ENCODE data around the gene LYAR. TPM values are rescaled to one million over a fixed set of nuclear protein-coding genes. Genes with fewer than 3 reads are reported as not detected.

Gene LYAR
- total and polyA plus RNA-seq, 10 of the 15 experiments (the other 5 are each of a cell fraction or from before 2014, with no cell fraction given), result 18.3 to 85.4 (median 40.1) TPM

DNA sequence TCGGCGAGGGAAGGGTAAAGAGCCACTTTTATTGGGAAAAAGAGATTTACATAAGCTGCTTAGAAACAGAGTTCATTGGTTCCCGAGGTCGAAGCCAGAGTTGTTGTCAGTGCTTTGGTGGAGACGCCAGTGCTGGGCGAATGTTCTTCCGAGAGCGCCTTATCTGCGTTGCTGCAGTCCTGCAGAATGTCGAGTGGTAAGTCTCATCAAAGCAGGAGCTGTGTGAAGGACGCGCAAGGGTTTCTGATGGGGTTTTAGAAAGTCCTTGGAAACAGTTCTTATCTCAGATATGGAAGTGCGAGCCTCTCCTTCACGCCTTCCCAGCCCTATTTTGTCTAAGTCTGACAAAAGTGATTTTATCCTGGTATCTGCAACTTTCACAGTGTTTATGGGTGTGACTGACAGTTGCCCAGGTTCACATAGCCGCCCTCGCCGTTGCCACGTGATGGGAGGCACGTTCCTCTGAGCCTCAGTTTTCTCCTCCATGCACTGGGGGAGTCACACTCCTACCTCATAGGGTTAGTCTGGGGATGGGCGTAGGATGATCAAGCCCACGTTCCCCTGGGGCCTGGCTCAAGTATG is 49.6 kb upstream of the LYAR start:
- H3K36me3 ChIP-seq (ENCODE audit: control insufficient read depth in 2 of 2, insufficient read depth in 2 of 2, low read length in 1 of 2), result no peaks in the 10 kb centered on the region
- intact Hi-C loops (cut with micrococcal nuclease; ENCODE audit: unreplicated experiment) (no loop called here), in situ Hi-C loops (cut with MboI) (loop anchor here (5.0 to 25.0 kb wide), 2 partner anchors 87 to 352 kb away; no protein-coding TSS in a partner anchor)
- no peak for FAIRE-seq
- POLR2A ChIA-PET, result no interaction called here
- no peak overlapping the region for H3K27ac ChIP-seq (ENCODE audit: control insufficient read depth, insufficient read depth)
- H3K9ac ChIP-seq (ENCODE audit: control insufficient read depth, insufficient read depth, low read length), result no peak overlapping the region
- DNase-seq (ENCODE audit: low read depth, low spot score), result no peak
- no peak overlapping the region for H3K4me3 ChIP-seq
- no TSS peak for BruUV-seq (replicated peaks)
- WGBS (ENCODE audit: insufficient coverage, insufficient replicate concordance, low lambda C conversion rate, missing lambda C conversion rate), result 61% methylated on average over 21 of the region's 21 CpGs
- H3K9me3 ChIP-seq (replicated peaks; ENCODE audit: control insufficient read depth, insufficient read depth, low read length), result no peaks in the 10 kb centered on the region
- SMC1A ChIA-PET (ENCODE audit: uncharacterized antibody, unreplicated experiment), result no interaction called here
- H2AFZ ChIP-seq (ENCODE audit: control insufficient read depth, low read depth, low read length), result no peak overlapping the region
- H4K20me1 ChIP-seq (ENCODE audit: control insufficient read depth, insufficient read depth), result no peaks in the 10 kb centered on the region
- H3K79me2 ChIP-seq (ENCODE audit: control insufficient read depth, insufficient read depth, low read length), result no peaks in the 10 kb centered on the region
- CTCF ChIA-PET, result interaction anchor here (0.6 to 2.1 kb wide), 3 partner anchors 80 to 724 kb away, joined by 3 to 7 read pairs (median 4); no protein-coding TSS in a partner anchor
- H3K4me2 ChIP-seq (ENCODE audit: control insufficient read depth, insufficient read depth), result no peak overlapping the region
- no peak for ATAC-seq
- peaks cover 5% of the 10 kb centered on the region for H3K4me1 ChIP-seq (ENCODE audit: control insufficient read depth, insufficient read depth, low read length)
- no peaks in the 10 kb centered on the region for H3K27me3 ChIP-seq (replicated peaks in 1 of 2; ENCODE audit: control insufficient read depth in 2 of 2, insufficient read depth in 2 of 2, low read length in 1 of 2)
- RAD21 ChIA-PET (ENCODE audit: unreplicated experiment), result no interaction called here
- no peak for TF ChIP-seq NFXL1 (IDR thresholded peaks at IDR 0.05; ENCODE audit: borderline replicate concordance)
- TF ChIP-seq FOXM1 (IDR thresholded peaks at IDR 0.05; ENCODE audit: low read depth, low read length), result no peak
- TF ChIP-seq RBBP5 (conservative IDR thresholded peaks at IDR 0.05), result no peak
- TF ChIP-seq TARDBP (IDR thresholded peaks at IDR 0.05; ENCODE audit: borderline replicate concordance), result no peak
- no peak for TF ChIP-seq SREBF1 (IDR thresholded peaks at IDR 0.05; ENCODE audit: low read length)
- TF ChIP-seq, protein P1, sequence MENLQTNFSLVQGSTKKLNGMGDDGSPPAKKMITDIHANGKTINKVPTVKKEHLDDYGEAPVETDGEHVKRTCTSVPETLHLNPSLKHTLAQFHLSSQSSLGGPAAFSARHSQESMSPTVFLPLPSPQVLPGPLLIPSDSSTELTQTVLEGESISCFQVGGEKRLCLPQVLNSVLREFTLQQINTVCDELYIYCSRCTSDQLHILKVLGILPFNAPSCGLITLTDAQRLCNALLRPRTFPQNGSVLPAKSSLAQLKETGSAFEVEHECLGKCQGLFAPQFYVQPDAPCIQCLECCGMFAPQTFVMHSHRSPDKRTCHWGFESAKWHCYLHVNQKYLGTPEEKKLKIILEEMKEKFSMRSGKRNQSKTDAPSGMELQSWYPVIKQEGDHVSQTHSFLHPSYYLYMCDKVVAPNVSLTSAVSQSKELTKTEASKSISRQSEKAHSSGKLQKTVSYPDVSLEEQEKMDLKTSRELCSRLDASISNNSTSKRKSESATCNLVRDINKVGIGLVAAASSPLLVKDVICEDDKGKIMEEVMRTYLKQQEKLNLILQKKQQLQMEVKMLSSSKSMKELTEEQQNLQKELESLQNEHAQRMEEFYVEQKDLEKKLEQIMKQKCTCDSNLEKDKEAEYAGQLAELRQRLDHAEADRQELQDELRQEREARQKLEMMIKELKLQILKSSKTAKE (IDR thresholded peaks at IDR 0.05; ENCODE audit: low read depth, poor library complexity, severe bottlenecking), result no peak
- TF ChIP-seq ZBED1 (IDR thresholded peaks at IDR 0.05; ENCODE audit: borderline replicate concordance), result no peak
- TF ChIP-seq, protein P2, sequence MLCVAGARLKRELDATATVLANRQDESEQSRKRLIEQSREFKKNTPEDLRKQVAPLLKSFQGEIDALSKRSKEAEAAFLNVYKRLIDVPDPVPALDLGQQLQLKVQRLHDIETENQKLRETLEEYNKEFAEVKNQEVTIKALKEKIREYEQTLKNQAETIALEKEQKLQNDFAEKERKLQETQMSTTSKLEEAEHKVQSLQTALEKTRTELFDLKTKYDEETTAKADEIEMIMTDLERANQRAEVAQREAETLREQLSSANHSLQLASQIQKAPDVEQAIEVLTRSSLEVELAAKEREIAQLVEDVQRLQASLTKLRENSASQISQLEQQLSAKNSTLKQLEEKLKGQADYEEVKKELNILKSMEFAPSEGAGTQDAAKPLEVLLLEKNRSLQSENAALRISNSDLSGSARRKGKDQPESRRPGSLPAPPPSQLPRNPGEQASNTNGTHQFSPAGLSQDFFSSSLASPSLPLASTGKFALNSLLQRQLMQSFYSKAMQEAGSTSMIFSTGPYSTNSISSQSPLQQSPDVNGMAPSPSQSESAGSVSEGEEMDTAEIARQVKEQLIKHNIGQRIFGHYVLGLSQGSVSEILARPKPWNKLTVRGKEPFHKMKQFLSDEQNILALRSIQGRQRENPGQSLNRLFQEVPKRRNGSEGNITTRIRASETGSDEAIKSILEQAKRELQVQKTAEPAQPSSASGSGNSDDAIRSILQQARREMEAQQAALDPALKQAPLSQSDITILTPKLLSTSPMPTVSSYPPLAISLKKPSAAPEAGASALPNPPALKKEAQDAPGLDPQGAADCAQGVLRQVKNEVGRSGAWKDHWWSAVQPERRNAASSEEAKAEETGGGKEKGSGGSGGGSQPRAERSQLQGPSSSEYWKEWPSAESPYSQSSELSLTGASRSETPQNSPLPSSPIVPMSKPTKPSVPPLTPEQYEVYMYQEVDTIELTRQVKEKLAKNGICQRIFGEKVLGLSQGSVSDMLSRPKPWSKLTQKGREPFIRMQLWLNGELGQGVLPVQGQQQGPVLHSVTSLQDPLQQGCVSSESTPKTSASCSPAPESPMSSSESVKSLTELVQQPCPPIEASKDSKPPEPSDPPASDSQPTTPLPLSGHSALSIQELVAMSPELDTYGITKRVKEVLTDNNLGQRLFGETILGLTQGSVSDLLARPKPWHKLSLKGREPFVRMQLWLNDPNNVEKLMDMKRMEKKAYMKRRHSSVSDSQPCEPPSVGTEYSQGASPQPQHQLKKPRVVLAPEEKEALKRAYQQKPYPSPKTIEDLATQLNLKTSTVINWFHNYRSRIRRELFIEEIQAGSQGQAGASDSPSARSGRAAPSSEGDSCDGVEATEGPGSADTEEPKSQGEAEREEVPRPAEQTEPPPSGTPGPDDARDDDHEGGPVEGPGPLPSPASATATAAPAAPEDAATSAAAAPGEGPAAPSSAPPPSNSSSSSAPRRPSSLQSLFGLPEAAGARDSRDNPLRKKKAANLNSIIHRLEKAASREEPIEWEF (IDR thresholded peaks at IDR 0.05; ENCODE audit: insufficient replicate concordance, low read depth, low read length), result no peak
- no peak for TF ChIP-seq ZNF274 (IDR thresholded peaks at IDR 0.05; ENCODE audit: insufficient read depth, insufficient read length)
- no peak for TF ChIP-seq HSF1 (IDR thresholded peaks at IDR 0.05; ENCODE audit: low read depth, low read length)
- TF ChIP-seq CBFB (IDR thresholded peaks at IDR 0.05; ENCODE audit: low read depth), result no peak
- TF ChIP-seq CBX5 (IDR thresholded peaks at IDR 0.05; ENCODE audit: low read depth), result no peak
- no peak for TF ChIP-seq POLR2AphosphoS2 (IDR thresholded peaks at IDR 0.05; ENCODE audit: low read depth, low read length)
- TF ChIP-seq IRF3 (IDR thresholded peaks at IDR 0.05), result no peak
